Measurements from ENCODE around the gene SPEM1. TPM values are rescaled to one million over a fixed set of nuclear protein-coding genes. Genes with fewer than 3 reads are reported as not detected.

The SPEM1 gene
- total RNA-seq, 1 experiment from 2014 or later = 0.33 TPM

DNA sequence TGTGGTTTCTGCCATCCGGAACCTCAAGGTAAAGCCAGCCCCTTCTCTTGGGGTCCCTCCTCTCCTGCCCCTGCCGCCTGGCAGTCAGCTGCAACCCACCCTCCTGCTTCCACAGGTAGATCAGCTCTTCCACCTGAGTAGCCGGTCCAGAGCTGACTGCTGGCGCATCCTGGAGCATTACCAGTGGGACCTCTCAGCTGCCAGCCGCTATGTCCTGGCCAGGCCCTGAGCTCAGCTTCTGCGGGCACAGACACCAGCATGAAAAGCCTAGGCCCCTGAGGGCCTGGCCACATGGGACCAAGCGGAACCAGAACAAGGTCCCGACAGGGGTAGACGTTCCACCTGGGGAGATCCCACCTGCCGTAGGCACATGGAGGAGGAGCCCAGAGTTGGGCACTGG lies 31.3 kb upstream of the SPEM1 start:
- Histone ChIP-seq H2AFZ (ENCODE audit: low read length) (no peak overlapping the region), H2BK12ac (ENCODE audit: insufficient read length, low read depth, low read length) (no peak overlapping the region), H2BK120ac (ENCODE audit: low read depth, low read length, poor library complexity, severe bottlenecking) (no peak overlapping the region), H3K18ac (ENCODE audit: insufficient read length, low read depth, low read length) (no peak overlapping the region), H3K4ac (ENCODE audit: low read depth, low read length) (no peak overlapping the region), H2BK20ac (ENCODE audit: low read depth, low read length, poor library complexity, severe bottlenecking) (no peak overlapping the region), H3K23me2 (ENCODE audit: insufficient read length, low read depth, low read length, poor library complexity, severe bottlenecking) (peaks cover 7% of the 10 kb centered on the region), H4K8ac (replicated peaks; ENCODE audit: insufficient read length, low read depth, low read length) (no peak overlapping the region), H4K5ac (ENCODE audit: insufficient read length, low read depth, low read length) (no peak overlapping the region), H3K79me1 (ENCODE audit: insufficient read depth, low read depth, low read length, poor library complexity, severe bottlenecking) (no peaks in the 10 kb centered on the region), H3T11ph (ENCODE audit: low read length) (no peak overlapping the region), H2BK5ac (ENCODE audit: insufficient read length, low read length) (no peak overlapping the region), H3K79me2 (ENCODE audit: insufficient read depth, low read length) (no peaks in the 10 kb centered on the region), H4K91ac (ENCODE audit: insufficient read length, low read depth, low read length) (no peak overlapping the region), H4K20me1 (ENCODE audit: control insufficient read depth, insufficient read depth, insufficient read length) (peaks cover 2% of the 10 kb centered on the region), H3K9me3 (ENCODE audit: control insufficient read depth, low read depth, low read length) (no peaks in the 10 kb centered on the region), H3K27me3 (ENCODE audit: insufficient read depth, low read length) (no peaks in the 10 kb centered on the region), H2AK5ac (ENCODE audit: insufficient read length, low read length) (no peak overlapping the region), H3K9ac (ENCODE audit: extremely low read depth, insufficient read length, low read length) (no peak overlapping the region), H3K14ac (ENCODE audit: insufficient read depth, low read length) (no peak overlapping the region), H3K23ac (ENCODE audit: insufficient read length, low read depth, low read length) (no peak overlapping the region), H2BK15ac (ENCODE audit: low read depth, low read length) (no peak overlapping the region), H3K27ac (ENCODE audit: insufficient read length, low read depth, low read length) (no peak overlapping the region), H3K56ac (ENCODE audit: insufficient read length, low read depth, low read length) (no peak overlapping the region), H3K4me1 (ENCODE audit: insufficient read depth, low read length) (peaks cover 5% of the 10 kb centered on the region; the same call in 1 of the 2 replicates), H3K4me2 (ENCODE audit: insufficient read depth, insufficient read length, low read length) (no peak overlapping the region)
- TF ChIP-seq, protein P1, sequence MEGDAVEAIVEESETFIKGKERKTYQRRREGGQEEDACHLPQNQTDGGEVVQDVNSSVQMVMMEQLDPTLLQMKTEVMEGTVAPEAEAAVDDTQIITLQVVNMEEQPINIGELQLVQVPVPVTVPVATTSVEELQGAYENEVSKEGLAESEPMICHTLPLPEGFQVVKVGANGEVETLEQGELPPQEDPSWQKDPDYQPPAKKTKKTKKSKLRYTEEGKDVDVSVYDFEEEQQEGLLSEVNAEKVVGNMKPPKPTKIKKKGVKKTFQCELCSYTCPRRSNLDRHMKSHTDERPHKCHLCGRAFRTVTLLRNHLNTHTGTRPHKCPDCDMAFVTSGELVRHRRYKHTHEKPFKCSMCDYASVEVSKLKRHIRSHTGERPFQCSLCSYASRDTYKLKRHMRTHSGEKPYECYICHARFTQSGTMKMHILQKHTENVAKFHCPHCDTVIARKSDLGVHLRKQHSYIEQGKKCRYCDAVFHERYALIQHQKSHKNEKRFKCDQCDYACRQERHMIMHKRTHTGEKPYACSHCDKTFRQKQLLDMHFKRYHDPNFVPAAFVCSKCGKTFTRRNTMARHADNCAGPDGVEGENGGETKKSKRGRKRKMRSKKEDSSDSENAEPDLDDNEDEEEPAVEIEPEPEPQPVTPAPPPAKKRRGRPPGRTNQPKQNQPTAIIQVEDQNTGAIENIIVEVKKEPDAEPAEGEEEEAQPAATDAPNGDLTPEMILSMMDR (conservative IDR thresholded peaks at IDR 0.05) = no peak
- Mint-ChIP-seq H3K9me3 (no peaks in the 10 kb centered on the region; a peak in 1 of 5 replicates), H3K27me3 (ENCODE audit: low read depth) (peaks cover 3% of the 10 kb centered on the region), H3K36me3 (ENCODE audit: insufficient read depth in 1 of 3, low read depth in 3 of 3) (peaks cover 27 to 60% (median 44%) of the 10 kb centered on the region in 3 experiments), H3K4me1 (peaks cover 22 to 23% of the 10 kb centered on the region in 2 experiments), H3K4me3 (no peak overlapping the region), H3K27ac (no peak overlapping the region)
- DNase-seq = no peak
- WGBS (ENCODE audit: extremely low coverage, insufficient read length, low lambda C conversion rate) = no CpG with 5 or more reads among the region's 10 CpGs
